T-cell (primary cell): Measurements from ENCODE around the gene TACR1. TPM values are rescaled to one million over a fixed set of nuclear protein-coding genes. Genes with fewer than 3 reads are reported as not detected.
A peak's percentile ranks its signal among the peaks of the same experiment; 100 is the strongest.
"Not testable (repeated sequence)": the region's sequence is repeated elsewhere in the genome, so short reads cannot be mapped to it uniquely, and the experiment has no call there.

Experiments used
- ATAC-seq, 4 experiments: fragments of 200-7000 bp in 3 of 4; fragments of 150-1000 bp in 1 of 4; cut with Tn5 transposase; replicated peaks in 1 of 4; 1 replicate in 3 of 4; 2 replicates in 1 of 4; pipeline ENCODE4 v1.10.0; 2021; ENCODE audit warnings: moderate library complexity in 3 of 4, mild to moderate bottlenecking in 2 of 4, moderate number of reproducible peaks in 1 of 4
- CTCF ChIA-PET, 2 donors: fragments of 300-600 bp; sonication (Branson Sonifier 250); formaldehyde crosslinking; loops; one replicate each; lab custom pipeline; 2022; ENCODE audit warnings: antibody characterized with exemption in 2 of 2; lab: Charles Lee
- POLR2A ChIA-PET, 2 donors: fragments of 300-600 bp; sonication (Branson Sonifier 250); formaldehyde crosslinking; loops; one replicate each; lab custom pipeline; 2022; ENCODE audit warnings: antibody characterized with exemption in 2 of 2; lab: Charles Lee
- DNase-seq, 35 experiments: peaks; one replicate each; pipeline versions ENCODE4 v3.0.0 to v3.0.0-alpha.2; 2013 to 2023
- H3K27ac ChIP-seq: one replicate; pipeline ENCODE4 v1.5.1; 2013; ENCODE audit warnings: low read length
- H3K27me3 ChIP-seq, 2 experiments: replicated peaks in 1 of 2; 1 replicate in 1 of 2; 2 replicates in 1 of 2; pipeline versions ENCODE4 v1.6.1 to v1.7.0; 2013; ENCODE audit warnings: low read length in 1 of 2, mixed read lengths in 1 of 2; ENCODE audit not compliant: control insufficient read depth in 2 of 2, insufficient read depth in 2 of 2; ENCODE audit errors: extremely low read depth in 1 of 2
- H3K36me3 ChIP-seq, 2 donors: 1 replicate in 1 of 2; 2 replicates in 1 of 2; pipeline versions ENCODE4 v1.6.1 to v1.7.0; 2013; ENCODE audit warnings: low read length in 1 of 2; ENCODE audit not compliant: control insufficient read depth in 2 of 2, insufficient read depth in 1 of 2; ENCODE audit errors: extremely low read depth in 1 of 2
- H3K4me1 ChIP-seq, 2 experiments: 1 replicate in 1 of 2; 2 replicates in 1 of 2; pipeline versions ENCODE4 v1.6.1 to v1.7.0; 2013; ENCODE audit warnings: low read length in 2 of 2, mixed read lengths in 1 of 2; ENCODE audit not compliant: insufficient read depth in 2 of 2, control insufficient read depth in 1 of 2; ENCODE audit errors: extremely low read depth in 1 of 2
- H3K4me3 ChIP-seq, 2 donors: 1 replicate in 1 of 2; 2 replicates in 1 of 2; pipeline versions ENCODE4 v1.5.1 to v1.7.0; 2013; ENCODE audit warnings: mild to moderate bottlenecking in 2 of 2, low read length in 1 of 2, moderate library complexity in 1 of 2; ENCODE audit not compliant: control insufficient read depth in 1 of 2; ENCODE audit errors: extremely low read depth in 1 of 2
- H3K9me3 ChIP-seq: 2 replicates; pipeline ENCODE4 v1.7.0; 2013
- H3K27ac Mint-ChIP-seq, 2 donors: one replicate each; pipeline ENCODE4 v1.8.0; 2020 to 2021; ENCODE audit warnings: mild to moderate bottlenecking in 2 of 2, mixed read lengths in 2 of 2
- H3K27me3 Mint-ChIP-seq, 2 donors: one replicate each; pipeline ENCODE4 v1.8.0; 2021 to 2022; ENCODE audit warnings: mixed read lengths in 2 of 2
- H3K36me3 Mint-ChIP-seq: one replicate; pipeline ENCODE4 v1.8.0; 2021; ENCODE audit warnings: mixed read lengths
- H3K4me1 Mint-ChIP-seq, 3 donors: one replicate each; pipeline ENCODE4 v1.8.0; 2020 to 2022; ENCODE audit warnings: mixed read lengths in 3 of 3, mild to moderate bottlenecking in 1 of 3
- H3K4me3 Mint-ChIP-seq, 3 donors: one replicate each; pipeline ENCODE4 v1.8.0; 2020 to 2022; ENCODE audit warnings: mild to moderate bottlenecking in 3 of 3, mixed read lengths in 3 of 3, moderate library complexity in 3 of 3
- H3K9me3 Mint-ChIP-seq, 3 donors: one replicate each; pipeline ENCODE4 v1.8.0; 2020 to 2022; ENCODE audit warnings: mixed read lengths in 3 of 3
- WGBS: methylation state at CpG from one replicate; pipeline ENCODE4 v1.1.5; 2013; ENCODE audit warnings: missing lambda C conversion rate; ENCODE audit not compliant: insufficient coverage; 5-methylcytosine and 5-hydroxymethylcytosine counted together
- total RNA-seq, 35 experiments: library from RNA in 6 of 35; stranded (reverse) in 6 of 35; fragments of 120-200 nt in 1 of 35; gene quantifications; one replicate each; pipeline versions ENCODE4 v1.2.1 to v1.2.4 and lab custom pipeline; 2013 to 2026

The TACR1 gene
- total RNA-seq, 5 donors from 2014 or later (not counting 1 experiment from before 2014, with no cell fraction given): not detected

DNA sequence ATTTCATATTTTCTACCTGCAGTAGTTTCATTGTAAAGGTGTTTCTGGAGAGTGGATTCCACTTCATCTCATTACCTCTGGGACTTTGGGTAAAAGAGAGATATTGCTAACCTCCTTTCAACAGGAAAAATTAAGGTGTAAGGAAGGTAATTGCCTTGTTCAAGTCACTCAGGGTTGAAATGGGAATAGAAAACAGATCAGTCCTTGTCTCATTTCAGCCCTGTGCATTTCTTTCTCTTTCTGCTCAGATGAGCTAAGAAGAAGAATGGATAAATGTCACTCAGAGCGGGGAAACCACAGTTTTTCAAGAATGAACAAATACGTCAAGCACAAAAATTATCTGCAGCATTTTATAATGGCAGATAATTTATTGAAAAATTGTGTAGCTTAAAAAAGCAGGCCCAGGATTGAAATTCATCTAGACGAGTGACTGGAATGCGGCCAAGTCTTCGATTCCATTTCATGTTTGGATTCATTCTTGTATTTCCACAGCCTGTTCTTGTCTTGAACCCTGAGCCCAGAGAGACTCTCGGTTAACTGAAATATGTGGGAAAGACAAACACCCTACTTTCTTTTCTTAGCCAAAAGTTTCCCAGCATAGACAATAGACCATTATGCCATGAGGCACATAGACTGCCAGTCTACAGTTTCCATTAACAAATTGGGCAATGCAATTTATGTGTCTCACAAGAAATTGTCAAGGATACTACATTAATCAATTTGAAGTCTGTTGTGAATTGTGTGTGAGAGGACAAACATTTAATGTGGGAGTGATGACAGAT is 133.0 kb downstream of the TACR1 start:
- no peak overlapping the region for H3K27ac ChIP-seq
- no peak for DNase-seq

GRCh38 chr2:75065402-75066008 is 133.8 kb downstream of the TACR1 start:
- WGBS: 74% methylated on average over 5 of the region's 8 CpGs
- Mint-ChIP-seq H3K9me3 (no peaks in the 10 kb centered on the region), H3K36me3 (no peaks in the 10 kb centered on the region), H3K4me1 (peaks cover 0 to 2% (median 0%) of the 10 kb centered on the region in 3 donors), H3K27me3 (no peaks in the 10 kb centered on the region), H3K27ac (no peak overlapping the region), H3K4me3 (no peak overlapping the region)
- ChIA-PET CTCF (interaction anchor here (0.9 to 1.5 kb wide), 2 partner anchors 97 to 543 kb away, joined by 3 to 4 read pairs; no protein-coding TSS in a partner anchor), POLR2A (no interaction called here)
- DNase-seq (no peak), ATAC-seq (no peak)
- Histone ChIP-seq H3K4me1 (no peaks in the 10 kb centered on the region), H3K9me3 (no peaks in the 10 kb centered on the region), H3K36me3 (no peaks in the 10 kb centered on the region), H3K27me3 (no peaks in the 10 kb centered on the region), H3K27ac (no peak overlapping the region), H3K4me3 (no peak overlapping the region)

More for the DNA sequence above, 133.0 kb downstream of the TACR1 start:
- no peaks in the 10 kb centered on the region for H3K36me3 ChIP-seq
- Mint-ChIP-seq H3K9me3 (no peaks in the 10 kb centered on the region), H3K27ac (no peak overlapping the region), H3K36me3 (no peaks in the 10 kb centered on the region), H3K4me1 (peaks cover 0 to 2% (median 0%) of the 10 kb centered on the region in 3 donors), H3K27me3 (no peaks in the 10 kb centered on the region), H3K4me3 (no peak overlapping the region)
- no peaks in the 10 kb centered on the region for H3K4me1 ChIP-seq
- CTCF ChIA-PET: interaction anchor here in 1 of 2 donors (0.6 to 1.1 kb wide), 2 partner anchors 9 to 10 kb away, joined by 3 read pairs; no protein-coding TSS in a partner anchor
- H3K4me3 ChIP-seq: no peak overlapping the region
- no peaks in the 10 kb centered on the region for H3K27me3 ChIP-seq
- WGBS: 91% methylated on average over 3 of the region's 6 CpGs
- H3K9me3 ChIP-seq: no peaks in the 10 kb centered on the region
- no peak for ATAC-seq
- POLR2A ChIA-PET: no interaction called here

DNA sequence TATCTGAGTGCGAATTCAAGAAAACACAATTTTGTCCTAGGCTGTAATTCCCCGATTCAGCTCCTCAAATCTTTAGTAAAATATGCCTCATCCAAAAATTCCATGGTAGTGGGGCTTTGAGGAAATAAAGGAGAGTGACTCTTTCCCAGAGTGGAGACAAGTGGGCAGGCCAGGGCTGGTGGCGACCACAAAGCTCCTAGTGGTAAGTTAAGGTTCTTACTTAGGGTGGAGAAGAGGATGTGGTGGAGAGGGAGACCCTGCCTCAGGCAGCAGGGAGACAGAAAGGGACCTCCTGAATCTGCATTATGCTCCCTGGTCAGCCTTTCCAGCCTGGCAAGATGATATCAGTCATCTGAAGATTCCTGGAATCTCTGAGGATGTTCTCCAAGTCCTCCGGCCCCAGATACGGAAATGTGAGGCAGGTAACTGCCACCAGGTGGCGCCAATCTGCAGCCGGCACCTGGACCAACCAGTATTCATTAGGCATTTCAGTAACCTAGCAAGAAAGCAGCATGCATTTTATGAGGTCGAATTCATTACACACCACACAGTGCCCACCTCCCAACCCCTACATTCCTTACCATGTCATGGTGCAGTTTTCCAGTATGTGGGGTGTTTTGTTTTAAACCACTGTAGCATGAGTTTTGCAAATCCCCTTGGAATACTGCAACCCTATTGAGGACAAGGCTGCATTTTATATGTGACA is 134.5 kb downstream of the TACR1 start:
- Mint-ChIP-seq H3K36me3 (no peaks in the 10 kb centered on the region), H3K4me3 (no peak overlapping the region), H3K9me3 (no peaks in the 10 kb centered on the region), H3K27me3 (no peaks in the 10 kb centered on the region), H3K4me1 (peaks cover 0 to 2% (median 0%) of the 10 kb centered on the region in 3 donors), H3K27ac (no peak overlapping the region)
- Histone ChIP-seq H3K36me3 (no peaks in the 10 kb centered on the region), H3K4me3 (no peak overlapping the region), H3K4me1 (no peaks in the 10 kb centered on the region), H3K27ac (no peak overlapping the region), H3K9me3 (no peaks in the 10 kb centered on the region), H3K27me3 (no peaks in the 10 kb centered on the region)
- CTCF ChIA-PET: interaction anchor here (0.9 to 1.5 kb wide), 4 partner anchors 97 to 544 kb away, joined by 3 to 4 read pairs (median 3); no protein-coding TSS in a partner anchor
- 35% methylated on average over 5 of the region's 8 CpGs for WGBS
- ATAC-seq (peak in 2 of 4 experiments; percentile 34 to 38), DNase-seq (peak in 31 of 35 experiments; percentile 2 to 63 (median 26))
- POLR2A ChIA-PET: no interaction called here

DNA sequence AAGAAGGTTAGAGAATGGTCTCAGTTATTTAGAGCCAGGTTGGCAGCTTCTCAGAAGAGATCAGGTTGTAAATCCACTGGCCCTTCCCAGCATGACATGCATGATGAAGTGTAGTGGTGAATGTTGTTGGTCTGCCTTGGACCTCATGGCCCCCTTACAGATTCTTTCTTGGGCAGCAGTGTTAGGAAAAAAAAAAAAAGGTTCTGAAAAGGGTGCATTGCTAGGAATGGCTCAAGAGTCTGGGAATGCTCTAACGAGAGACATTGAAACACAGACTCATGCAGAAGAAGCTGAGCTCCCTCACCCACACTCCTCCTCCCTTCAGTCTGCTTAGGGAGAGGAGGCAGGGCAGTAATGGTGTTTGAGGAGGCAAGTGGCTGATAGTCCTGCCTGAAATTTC is 135.4 kb downstream of the TACR1 start:
- WGBS: no CpG with 5 or more reads among the region's 1 CpG
- no peak for ATAC-seq
- POLR2A ChIA-PET: no interaction called here

GRCh38 chr2:75058427-75058826 is 140.9 kb downstream of the TACR1 start:
- ChIA-PET POLR2A (no interaction called here), CTCF (no interaction called here)
- ATAC-seq: no peak
- WGBS: 100% methylated on average over 1 of the region's 1 CpG
- no peaks in the 10 kb centered on the region for H3K4me1 Mint-ChIP-seq
- no peak overlapping the region for H3K27ac Mint-ChIP-seq
- no peak overlapping the region for H3K4me3 Mint-ChIP-seq
- H3K9me3 Mint-ChIP-seq: no peaks in the 10 kb centered on the region
- H3K36me3 Mint-ChIP-seq: no peaks in the 10 kb centered on the region
- no peak for DNase-seq
- H3K27me3 ChIP-seq: no peaks in the 10 kb centered on the region
- H3K27ac ChIP-seq: no peak overlapping the region
- no peaks in the 10 kb centered on the region for H3K36me3 ChIP-seq
- no peak overlapping the region for H3K4me3 ChIP-seq
- H3K4me1 ChIP-seq: no peaks in the 10 kb centered on the region
- no peaks in the 10 kb centered on the region for H3K9me3 ChIP-seq
- H3K27me3 Mint-ChIP-seq: no peaks in the 10 kb centered on the region

More for the DNA sequence above, 135.4 kb downstream of the TACR1 start:
- Histone ChIP-seq H3K9me3 (no peaks in the 10 kb centered on the region), H3K4me1 (no peaks in the 10 kb centered on the region), H3K27ac (no peak overlapping the region), H3K36me3 (no peaks in the 10 kb centered on the region), H3K27me3 (no peaks in the 10 kb centered on the region), H3K4me3 (no peak overlapping the region)
- CTCF ChIA-PET: interaction anchor here (0.9 to 1.5 kb wide), 3 partner anchors 144 to 545 kb away, joined by 3 to 4 read pairs (median 3); no protein-coding TSS in a partner anchor
- no peaks in the 10 kb centered on the region for H3K27me3 Mint-ChIP-seq
- H3K4me3 Mint-ChIP-seq: no peak overlapping the region
- no peak overlapping the region for H3K27ac Mint-ChIP-seq
- no peak for DNase-seq
- H3K9me3 Mint-ChIP-seq: no peaks in the 10 kb centered on the region
- H3K4me1 Mint-ChIP-seq: peaks cover 0 to 2% (median 0%) of the 10 kb centered on the region in 3 donors
- H3K36me3 Mint-ChIP-seq: no peaks in the 10 kb centered on the region

- H3K9me3 ChIP-seq, ATAC-seq, H3K27me3 ChIP-seq, H3K4me3 Mint-ChIP-seq, POLR2A ChIA-PET, H3K36me3 ChIP-seq, H3K27me3 Mint-ChIP-seq, H3K9me3 Mint-ChIP-seq, DNase-seq, H3K27ac ChIP-seq, H3K36me3 Mint-ChIP-seq, H3K4me1 ChIP-seq, CTCF ChIA-PET, H3K4me1 Mint-ChIP-seq, H3K4me3 ChIP-seq, H3K27ac Mint-ChIP-seq: not testable (repeated sequence)
- 100% methylated on average over 3 of the region's 5 CpGs for whole genome bisulfite sequencing
Observed at GRCh38 chr2:75057150-75057549, 142.2 kb downstream of the TACR1 start.
